Panc1 (cell line): Measurements from ENCODE around the gene CDK14. TPM values are rescaled to one million over a fixed set of nuclear protein-coding genes. Genes with fewer than 3 reads are reported as not detected.

Source experiments
- ATAC-seq: fragments of 200-7000 bp; cut with Tn5 transposase; 2 replicates; pipeline ENCODE4 v1.9.1; 2020; ENCODE audit warnings: mild to moderate bottlenecking, moderate library complexity
- BruUV-seq: library from RNA; stranded (reverse); fragments of 400-500 nt; replicated peaks from 2 replicates; lab custom pipeline; 2021; lab: Mats Ljungman, UMichigan
- CTCF ChIA-PET: fragments of 300-600 bp; sonication (Branson Sonifier 250); formaldehyde crosslinking; loops from one replicate; lab custom pipeline; 2022; ENCODE audit warnings: antibody characterized with exemption; lab: Charles Lee
- POLR2A ChIA-PET: fragments of 300-600 bp; sonication (Branson Sonifier 250); formaldehyde crosslinking; loops from one replicate; lab custom pipeline; 2022; ENCODE audit warnings: antibody characterized with exemption; lab: Charles Lee
- DNase-seq: peaks from one replicate; pipeline ENCODE4 v3.0.0-alpha.2; 2010; ENCODE audit warnings: low read depth, low spot score
- H3K27ac ChIP-seq: 2 replicates; pipeline ENCODE4 v1.5.1; 2011; ENCODE audit warnings: mild to moderate bottlenecking, low read length, inconsistent platforms
- H3K27me3 ChIP-seq: fragments of 200-500 bp; sonication (Bioruptor generic); 2 replicates; pipeline ENCODE4 v1.6.0; 2014; ENCODE audit warnings: low read length, inconsistent platforms; ENCODE audit not compliant: control insufficient read depth, insufficient read depth
- H3K36me3 ChIP-seq: fragments of 200-500 bp; sonication (Bioruptor generic); 2 replicates; pipeline ENCODE4 v1.5.1; 2014; ENCODE audit warnings: inconsistent platforms, mild to moderate bottlenecking, low read length, moderate library complexity; ENCODE audit not compliant: control insufficient read depth, insufficient read depth
- H3K4me1 ChIP-seq: 2 replicates; pipeline ENCODE4 v1.5.1; 2011; ENCODE audit warnings: inconsistent platforms, mild to moderate bottlenecking, low read length, moderate library complexity; ENCODE audit not compliant: control insufficient read depth, insufficient read depth
- H3K4me3 ChIP-seq, 2 experiments: 2 replicates each; pipeline ENCODE4 v1.5.1; 2011 to 2012; ENCODE audit warnings: low read depth in 2 of 2, low read length in 2 of 2, mild to moderate bottlenecking in 2 of 2, inconsistent platforms in 1 of 2, moderate library complexity in 1 of 2
- H3K9me3 ChIP-seq: fragments of 200-500 bp; sonication (Bioruptor generic); 2 replicates; pipeline ENCODE4 v1.5.1; 2014; ENCODE audit warnings: low read depth, mild to moderate bottlenecking, inconsistent platforms, low read length, moderate library complexity; ENCODE audit not compliant: control insufficient read depth, insufficient read depth
- CTCF ChIP-seq: fragments of 450-650 bp; IDR thresholded peaks from 2 replicates; pipeline ENCODE4 v1.5.1; 2017; ENCODE audit warnings: mild to moderate bottlenecking
- POLR2AphosphoS5 ChIP-seq: IDR thresholded peaks from 2 replicates; pipeline ENCODE4 v1.6.1; 2012; ENCODE audit warnings: mild to moderate bottlenecking, low read depth, low read length, moderate library complexity
- REST ChIP-seq, 2 experiments: IDR thresholded peaks; 2 replicates each; pipeline ENCODE4 v1.6.1; 2011 to 2012; ENCODE audit warnings: low read depth in 2 of 2, control low read depth in 1 of 2, low read length in 1 of 2, mild to moderate bottlenecking in 1 of 2, moderate library complexity in 1 of 2; ENCODE audit not compliant: insufficient read depth in 1 of 2
- SIN3A ChIP-seq: IDR thresholded peaks from 2 replicates; pipeline ENCODE4 v1.6.1; 2012; ENCODE audit warnings: low read depth, mild to moderate bottlenecking, low read length, moderate library complexity, borderline replicate concordance; ENCODE audit not compliant: insufficient read depth
- TCF7L2 ChIP-seq: IDR thresholded peaks from 2 replicates; pipeline ENCODE4 v1.6.1; 2011; ENCODE audit warnings: mild to moderate bottlenecking, low read depth, low read length, inconsistent platforms
- in situ Hi-C: cut with HindIII; loops from 2 replicates; pipeline ENCODE4 v1.10.0; 2016; ENCODE audit warnings: low sequenced_read_pairs, low pct_unique_long_range_greater_than_20kb
- intact Hi-C: fragments of 100-400 bp; cut with micrococcal nuclease; formaldehyde crosslinking; loops from one replicate; pipeline ENCODE4 v1.10.0; 2022; ENCODE audit not compliant: unreplicated experiment
- total RNA-seq: library from RNA; stranded (reverse); gene quantifications from one replicate; pipeline ENCODE4 v1.2.1, GENCODE V29; 2021; ENCODE audit not compliant: unreplicated experiment

CDK14 gene
- total RNA-seq, 1 experiment from 2014 or later = 3.0 TPM

- POLR2A ChIA-PET = no interaction called here
- no peaks in the 10 kb centered on the region for H3K9me3 ChIP-seq
- H3K27ac ChIP-seq = no peak overlapping the region
- intact Hi-C loops (no loop called here), in situ Hi-C loops (no loop called here)
- CTCF ChIA-PET = no interaction called here
- no peaks in the 10 kb centered on the region for H3K4me1 ChIP-seq
- H3K36me3 ChIP-seq = no peaks in the 10 kb centered on the region
- no peak overlapping the region for H3K4me3 ChIP-seq
- TF ChIP-seq POLR2AphosphoS5 = no peak
- no peak for TF ChIP-seq REST (IDR thresholded peaks at IDR 0.05; ENCODE audit: insufficient read depth in 1 of 2, low read depth in 2 of 2, low read length in 1 of 2)
- TF ChIP-seq SIN3A = no peak
- no peak for TF ChIP-seq CTCF
- TF ChIP-seq TCF7L2 = no peak
- DNase-seq = no peak
- no TSS peak for BruUV-seq
- H3K27me3 ChIP-seq = no peaks in the 10 kb centered on the region
- ATAC-seq = no peak
Measured at GRCh38 chr7:91064938-91065337, 468.8 kb downstream of the CDK14 start.

GRCh38 chr7:91066627-91067026 is 470.5 kb downstream of the CDK14 start:
- H3K4me3 ChIP-seq = no peak overlapping the region
- ATAC-seq = no peak
- H3K27ac ChIP-seq = no peak overlapping the region
- no peak for DNase-seq
- H3K36me3 ChIP-seq = no peaks in the 10 kb centered on the region
- no TSS peak for BruUV-seq
- CTCF ChIA-PET = no interaction called here
- in situ Hi-C loops (no loop called here), intact Hi-C loops (no loop called here)
- no peaks in the 10 kb centered on the region for H3K9me3 ChIP-seq
- no peaks in the 10 kb centered on the region for H3K27me3 ChIP-seq
- POLR2A ChIA-PET = no interaction called here
- TF ChIP-seq POLR2AphosphoS5 (no peak), REST (IDR thresholded peaks at IDR 0.05; ENCODE audit: insufficient read depth in 1 of 2, low read depth in 2 of 2, low read length in 1 of 2) (no peak), CTCF (no peak), SIN3A (no peak), TCF7L2 (no peak)
- H3K4me1 ChIP-seq = no peaks in the 10 kb centered on the region
